Tibial nerve (tissue), 4 donors: ENCODE measurements around the gene NKAIN2. TPM values are rescaled to one million over a fixed set of nuclear protein-coding genes. Genes with fewer than 3 reads are reported as not detected.

Source experiments
- DNase-seq, 2 donors: peaks; one replicate each; pipeline ENCODE4 v3.0.0-alpha.2; 2019; ENCODE audit warnings: low spot score in 2 of 2
- H3K27ac ChIP-seq, 4 donors: fragments of 200-600 bp; sonication (generic) in 3 of 4; one replicate each; pipeline ENCODE4 v1.5.1; 2017 to 2019; ENCODE audit warnings: mild to moderate bottlenecking in 1 of 4
- H3K27me3 ChIP-seq, 2 donors: fragments of 200-600 bp; sonication (generic) in 1 of 2; one replicate each; pipeline versions ENCODE4 v1.5.1 to v1.6.0; 2017 to 2019
- H3K36me3 ChIP-seq, 3 donors: fragments of 200-600 bp; sonication (generic); one replicate each; pipeline ENCODE4 v1.5.1; 2018 to 2019
- H3K4me1 ChIP-seq, 4 donors: fragments of 200-600 bp; sonication (generic) in 3 of 4; one replicate each; pipeline ENCODE4 v1.5.1; 2017 to 2019
- H3K4me3 ChIP-seq, 4 donors: fragments of 200-600 bp; sonication (generic) in 3 of 4; one replicate each; pipeline ENCODE4 v1.5.1; 2017 to 2019; ENCODE audit warnings: mild to moderate bottlenecking in 1 of 4, moderate library complexity in 1 of 4
- H3K9me3 ChIP-seq, 4 donors: fragments of 200-600 bp; sonication (generic) in 3 of 4; one replicate each; pipeline ENCODE4 v1.5.1; 2017 to 2019
- EP300 ChIP-seq, 2 donors: sonication (generic); formaldehyde crosslinking; IDR thresholded peaks; one replicate each; pipeline ENCODE4 v1.6.1; 2017; ENCODE audit warnings: antibody characterized with exemption in 2 of 2, mild to moderate bottlenecking in 1 of 2
- POLR2A ChIP-seq, 2 donors: fragments of 450-650 bp; IDR thresholded peaks; one replicate each; pipeline ENCODE4 v1.6.1; 2017; ENCODE audit warnings: antibody characterized with exemption in 2 of 2, mild to moderate bottlenecking in 2 of 2, moderate library complexity in 2 of 2
- WGBS, 2 donors: methylation state at CpG; one replicate each; pipeline ENCODE4 v1.1.5; 2018; 5-methylcytosine and 5-hydroxymethylcytosine counted together
- total RNA-seq, 4 donors: library from RNA; depleted of rRNA; stranded (reverse); fragments of >200 nt; gene quantifications; one replicate each; pipeline ENCODE4 v1.1.0, GENCODE V29; 2016
- TF ChIP-seq, protein P1 (sequence below), 5 experiments: fragments of 200-600 bp in 3 of 5; fragments of 450-650 bp in 2 of 5; sonication (generic) in 3 of 5; IDR thresholded peaks; one replicate each; pipeline ENCODE4 v1.5.1; 2016 to 2019; ENCODE audit warnings: antibody characterized with exemption in 5 of 5, mild to moderate bottlenecking in 3 of 5, moderate library complexity in 2 of 5

The NKAIN2 gene
- total RNA-seq, 4 donors from 2014 or later, result 8.1 to 20.8 (median 15.2) TPM

DNA sequence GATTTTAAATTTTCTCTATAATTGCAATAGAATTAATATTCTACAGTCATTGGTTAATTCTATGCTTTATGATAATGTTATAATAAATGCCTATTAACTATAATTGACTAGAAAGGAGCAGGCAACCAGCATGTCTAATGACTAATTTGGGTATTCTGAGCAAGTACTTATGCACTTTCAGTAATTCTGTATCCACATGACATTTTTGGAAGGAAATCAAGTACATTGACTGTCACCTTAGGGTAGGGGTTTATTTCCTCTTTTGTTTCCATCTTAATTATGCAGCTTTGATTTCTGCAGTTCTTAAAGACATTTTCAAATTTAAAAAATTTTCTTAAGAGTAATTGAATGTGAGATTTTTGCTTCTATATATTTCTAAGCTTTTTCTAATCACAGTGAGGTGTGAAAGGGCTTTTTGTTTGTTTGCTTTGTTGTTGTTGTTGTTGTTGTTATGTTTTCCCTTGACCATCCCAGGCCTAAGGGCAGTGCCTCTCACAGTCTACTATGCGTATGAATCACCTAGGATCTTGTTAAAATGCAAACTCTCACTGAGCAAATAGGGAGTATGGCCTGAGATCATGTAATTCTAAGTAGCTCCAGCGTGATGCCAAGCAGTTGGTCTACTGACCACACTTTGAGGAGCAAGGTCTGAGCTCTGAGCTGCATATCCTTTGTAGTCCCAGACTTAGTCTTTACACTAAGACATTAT lies 691.4 kb downstream of the NKAIN2 start:
- Histone ChIP-seq H3K36me3 (no peaks in the 10 kb centered on the region), H3K27ac (no peak overlapping the region), H3K4me3 (no peak overlapping the region), H3K4me1 (no peaks in the 10 kb centered on the region), H3K9me3 (no peaks in the 10 kb centered on the region), H3K27me3 (no peaks in the 10 kb centered on the region)
- TF ChIP-seq, protein P1, sequence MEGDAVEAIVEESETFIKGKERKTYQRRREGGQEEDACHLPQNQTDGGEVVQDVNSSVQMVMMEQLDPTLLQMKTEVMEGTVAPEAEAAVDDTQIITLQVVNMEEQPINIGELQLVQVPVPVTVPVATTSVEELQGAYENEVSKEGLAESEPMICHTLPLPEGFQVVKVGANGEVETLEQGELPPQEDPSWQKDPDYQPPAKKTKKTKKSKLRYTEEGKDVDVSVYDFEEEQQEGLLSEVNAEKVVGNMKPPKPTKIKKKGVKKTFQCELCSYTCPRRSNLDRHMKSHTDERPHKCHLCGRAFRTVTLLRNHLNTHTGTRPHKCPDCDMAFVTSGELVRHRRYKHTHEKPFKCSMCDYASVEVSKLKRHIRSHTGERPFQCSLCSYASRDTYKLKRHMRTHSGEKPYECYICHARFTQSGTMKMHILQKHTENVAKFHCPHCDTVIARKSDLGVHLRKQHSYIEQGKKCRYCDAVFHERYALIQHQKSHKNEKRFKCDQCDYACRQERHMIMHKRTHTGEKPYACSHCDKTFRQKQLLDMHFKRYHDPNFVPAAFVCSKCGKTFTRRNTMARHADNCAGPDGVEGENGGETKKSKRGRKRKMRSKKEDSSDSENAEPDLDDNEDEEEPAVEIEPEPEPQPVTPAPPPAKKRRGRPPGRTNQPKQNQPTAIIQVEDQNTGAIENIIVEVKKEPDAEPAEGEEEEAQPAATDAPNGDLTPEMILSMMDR (IDR thresholded peaks at IDR 0.05), result no peak
- TF ChIP-seq EP300 (IDR thresholded peaks at IDR 0.05) (no peak), POLR2A (IDR thresholded peaks at IDR 0.05) (no peak)
- no peak for DNase-seq
- WGBS, 2 donors, result 84 to 88% methylated on average over 2 of the region's 2 CpGs

DNA sequence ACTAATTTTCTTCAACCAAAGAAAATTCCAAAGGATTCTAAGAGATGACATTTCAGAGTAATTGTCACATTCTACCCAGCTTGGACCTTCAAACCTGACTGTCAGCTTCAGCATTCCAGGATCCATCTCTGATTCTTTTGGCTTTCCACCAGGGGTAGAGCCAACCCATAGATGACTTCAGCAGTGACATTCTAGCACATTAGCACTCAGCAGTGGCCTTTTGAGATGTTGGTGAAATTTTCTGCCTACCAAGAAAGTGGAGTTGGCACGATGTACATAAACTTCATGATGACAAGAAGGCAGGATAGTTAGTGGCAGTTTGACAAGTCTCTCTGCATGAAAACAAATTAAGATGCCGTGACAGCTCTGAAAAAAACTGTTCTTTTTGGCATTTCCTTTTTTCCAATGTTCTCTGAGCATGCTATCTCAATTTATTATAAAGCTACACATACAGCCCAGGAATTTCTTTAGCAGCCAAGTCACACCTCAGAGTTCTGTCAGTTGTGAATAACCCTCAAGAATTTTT lies 692.1 kb downstream of the NKAIN2 start:
- no peak overlapping the region for H3K4me3 ChIP-seq
- TF ChIP-seq EP300 (IDR thresholded peaks at IDR 0.05) (no peak), POLR2A (IDR thresholded peaks at IDR 0.05) (no peak)
- TF ChIP-seq, protein P1 (IDR thresholded peaks at IDR 0.05), result no peak
- no peaks in the 10 kb centered on the region for H3K36me3 ChIP-seq
- no peak overlapping the region for H3K27ac ChIP-seq
- 63 to 67% methylated on average over 2 of the region's 2 CpGs for WGBS, 2 donors
- no peaks in the 10 kb centered on the region for H3K27me3 ChIP-seq
- H3K4me1 ChIP-seq, result no peaks in the 10 kb centered on the region
- DNase-seq, result no peak
- H3K9me3 ChIP-seq, result no peaks in the 10 kb centered on the region

DNA sequence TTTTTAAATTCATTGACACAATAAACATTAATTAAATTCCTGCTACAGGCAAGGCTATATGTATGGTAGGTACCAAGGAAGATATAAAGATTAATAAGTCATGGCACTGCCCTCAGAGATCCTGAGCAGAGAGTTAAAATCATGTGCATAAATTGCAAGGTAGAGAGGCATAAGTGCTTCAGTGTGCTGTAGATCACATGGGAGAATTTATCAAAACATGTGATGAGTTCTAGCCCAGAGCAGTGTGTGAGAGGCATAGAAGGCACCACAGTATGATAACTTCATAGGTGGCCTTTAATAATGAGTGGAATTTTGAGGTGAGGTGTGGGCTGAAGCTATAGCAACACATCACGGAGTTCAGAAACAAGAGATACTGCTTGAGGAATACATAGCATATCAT lies 692.7 kb downstream of the NKAIN2 start:
- Histone ChIP-seq H3K4me3 (no peak overlapping the region), H3K9me3 (no peaks in the 10 kb centered on the region), H3K27me3 (no peaks in the 10 kb centered on the region), H3K36me3 (no peaks in the 10 kb centered on the region), H3K4me1 (no peaks in the 10 kb centered on the region), H3K27ac (no peak overlapping the region)
- no peak for DNase-seq
- WGBS, 2 donors, result 94 to 96% methylated on average over 1 of the region's 1 CpG
- no peak for TF ChIP-seq POLR2A (IDR thresholded peaks at IDR 0.05)
- TF ChIP-seq EP300 (IDR thresholded peaks at IDR 0.05), result no peak
- TF ChIP-seq, protein P1 (IDR thresholded peaks at IDR 0.05), result no peak

DNA sequence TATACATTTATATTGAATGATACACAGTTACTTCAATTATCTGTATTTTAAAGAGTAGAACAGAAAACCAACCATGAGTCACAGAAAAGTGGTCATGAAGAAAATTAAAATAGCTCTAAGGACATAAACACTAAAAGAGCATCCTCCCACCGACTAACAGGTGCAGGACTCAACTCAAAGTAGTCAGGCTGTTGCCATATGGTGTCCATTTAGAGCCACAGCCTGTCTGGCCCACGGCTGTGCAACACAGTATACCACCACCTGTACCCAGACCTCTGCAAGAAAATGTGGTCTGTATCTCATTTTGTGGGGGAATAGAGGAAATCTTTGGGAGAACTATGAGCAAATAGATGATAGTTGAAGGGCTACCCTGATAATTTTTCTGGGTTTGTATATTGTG lies 708.8 kb downstream of the NKAIN2 start:
- TF ChIP-seq, protein P1 (IDR thresholded peaks at IDR 0.05), result no peak
- Histone ChIP-seq H3K36me3 (no peaks in the 10 kb centered on the region), H3K27ac (no peak overlapping the region), H3K9me3 (no peaks in the 10 kb centered on the region), H3K4me1 (no peaks in the 10 kb centered on the region), H3K27me3 (no peaks in the 10 kb centered on the region), H3K4me3 (no peak overlapping the region)
- no peak for DNase-seq
- 77 to 86% methylated on average over 2 of the region's 2 CpGs for WGBS, 2 donors

DNA sequence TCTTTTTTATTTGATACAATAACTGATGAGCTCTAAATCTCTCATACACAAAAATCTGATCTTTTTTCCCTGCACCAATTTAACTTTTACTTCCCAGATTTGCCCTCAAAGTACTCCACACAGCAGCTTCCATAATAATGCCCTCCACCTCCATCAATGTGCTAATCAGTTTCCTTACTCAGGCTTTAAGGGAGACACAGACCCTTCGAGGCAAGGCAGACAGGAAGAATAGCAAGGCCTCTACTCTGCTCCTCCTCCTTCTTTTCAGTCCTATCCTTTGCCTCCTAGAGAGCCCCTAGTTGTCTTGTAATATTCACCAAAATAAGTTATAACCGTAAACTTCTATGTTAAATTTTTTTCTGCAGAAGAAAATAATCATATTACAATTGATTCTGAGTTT lies 713.7 kb downstream of the NKAIN2 start:
- TF ChIP-seq, protein P1 (IDR thresholded peaks at IDR 0.05), result no peak
- no peak for TF ChIP-seq POLR2A (IDR thresholded peaks at IDR 0.05)
- TF ChIP-seq EP300 (IDR thresholded peaks at IDR 0.05), result no peak
- WGBS, 2 donors, result 64 to 66% methylated on average over 2 of the region's 2 CpGs
- no peak overlapping the region for H3K27ac ChIP-seq

More for the DNA sequence above, 713.7 kb downstream of the NKAIN2 start:
- Histone ChIP-seq H3K27me3 (no peaks in the 10 kb centered on the region), H3K4me3 (no peak overlapping the region), H3K36me3 (no peaks in the 10 kb centered on the region), H3K4me1 (no peaks in the 10 kb centered on the region), H3K9me3 (no peaks in the 10 kb centered on the region)
- DNase-seq, result no peak
